NCI-H1105 treated with DMSO at 0.1 percent for 48 hours (cell line): ENCODE data around the gene OR2V2.
"Not testable (repeated sequence)": the region's sequence is repeated elsewhere in the genome, so short reads cannot be mapped to it uniquely, and the experiment has no call there.

Experiments used
- DNase-seq: peaks from one replicate; lab custom pipeline; 2025; lab: John Stamatoyannopoulos, UW

OR2V2 gene, protein sequence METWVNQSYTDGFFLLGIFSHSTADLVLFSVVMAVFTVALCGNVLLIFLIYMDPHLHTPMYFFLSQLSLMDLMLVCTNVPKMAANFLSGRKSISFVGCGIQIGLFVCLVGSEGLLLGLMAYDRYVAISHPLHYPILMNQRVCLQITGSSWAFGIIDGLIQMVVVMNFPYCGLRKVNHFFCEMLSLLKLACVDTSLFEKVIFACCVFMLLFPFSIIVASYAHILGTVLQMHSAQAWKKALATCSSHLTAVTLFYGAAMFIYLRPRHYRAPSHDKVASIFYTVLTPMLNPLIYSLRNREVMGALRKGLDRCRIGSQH

DNA sequence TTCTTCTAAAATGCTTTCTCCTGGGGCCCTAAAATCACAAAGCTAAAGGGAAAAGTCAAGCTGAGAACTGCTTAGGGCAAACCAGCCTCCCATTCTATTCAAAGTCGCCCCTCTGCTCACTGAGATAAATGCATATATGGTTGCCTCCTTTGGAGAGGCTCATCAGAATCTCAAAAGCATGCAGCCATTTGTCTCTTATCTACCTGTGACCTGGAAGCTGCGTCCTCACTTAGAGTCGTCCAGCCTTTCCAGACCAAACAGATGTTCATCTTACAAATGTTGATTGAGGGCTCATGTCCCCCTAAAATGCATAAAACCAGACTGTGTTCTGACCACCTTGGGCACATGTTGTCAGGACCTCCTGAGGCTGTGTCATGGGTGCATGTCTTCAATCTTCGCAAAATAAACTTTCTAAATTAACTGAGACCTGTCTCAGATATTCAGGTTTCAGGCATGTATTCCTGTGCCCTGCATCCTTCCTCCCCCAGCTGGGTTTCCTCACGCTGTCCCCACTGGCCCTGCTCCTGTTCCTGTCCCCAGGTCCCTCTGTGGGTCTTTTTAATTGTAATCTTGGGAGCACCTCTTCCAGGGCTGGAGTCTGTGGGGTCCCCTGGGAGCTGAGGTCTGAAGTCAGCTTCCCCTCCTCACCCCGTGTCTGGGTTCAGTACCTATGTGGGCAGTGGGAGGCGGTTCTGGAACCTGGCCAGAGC lies at the start of gene OR2V2:
Gene OR2V2 (plus strand): TSS at position 660 of the 710 bp plus-strand sequence. CDS start 7,357 bp downstream, outside the sequence.
- DNase-seq: not testable (repeated sequence)

GRCh38 chr5:181097759-181098491 lies 49.5 kb upstream of the OR2V2 start:
- not testable (repeated sequence) for DNase-seq

DNA sequence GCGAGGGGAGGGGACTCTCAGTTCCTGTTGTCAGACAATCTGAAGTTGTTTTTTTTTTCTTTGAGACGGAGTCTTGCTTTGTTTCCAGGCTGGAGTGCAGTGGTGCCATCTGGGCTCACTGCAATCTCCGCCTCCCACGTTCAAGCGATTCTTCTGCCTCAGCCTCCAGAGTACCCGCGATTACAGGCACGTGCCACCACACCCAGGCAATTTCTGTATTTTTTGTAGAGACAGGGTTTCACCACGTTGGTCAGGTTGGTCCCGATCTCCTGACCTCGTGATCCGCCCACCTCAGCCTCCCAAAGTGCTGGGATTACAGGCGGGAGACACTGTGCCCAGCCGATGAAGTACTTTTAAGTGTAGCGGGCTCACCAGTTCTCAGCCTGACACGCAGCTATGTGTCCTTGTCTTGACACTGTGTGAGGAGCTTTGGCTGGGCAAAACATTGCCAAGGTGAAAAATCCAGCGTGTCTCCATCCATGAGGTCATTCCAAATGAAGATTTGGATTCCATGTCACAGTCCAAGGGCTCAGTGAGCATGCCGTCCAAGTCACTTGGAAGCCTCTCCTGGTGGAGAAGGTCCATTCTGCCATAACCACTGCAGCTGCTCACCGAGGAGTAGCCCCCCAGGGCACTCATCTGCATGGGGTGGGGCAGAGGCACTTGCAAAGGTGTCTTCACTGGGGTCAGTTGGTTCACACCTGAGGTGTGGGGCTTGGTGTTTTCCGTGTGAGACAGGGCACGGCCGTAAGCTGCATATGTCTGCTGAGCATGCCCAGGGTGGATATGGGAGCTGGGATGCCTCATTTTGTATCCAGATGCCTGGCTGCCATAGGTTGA lies 48.4 kb upstream of the OR2V2 start:
- no peak for DNase-seq

DNA sequence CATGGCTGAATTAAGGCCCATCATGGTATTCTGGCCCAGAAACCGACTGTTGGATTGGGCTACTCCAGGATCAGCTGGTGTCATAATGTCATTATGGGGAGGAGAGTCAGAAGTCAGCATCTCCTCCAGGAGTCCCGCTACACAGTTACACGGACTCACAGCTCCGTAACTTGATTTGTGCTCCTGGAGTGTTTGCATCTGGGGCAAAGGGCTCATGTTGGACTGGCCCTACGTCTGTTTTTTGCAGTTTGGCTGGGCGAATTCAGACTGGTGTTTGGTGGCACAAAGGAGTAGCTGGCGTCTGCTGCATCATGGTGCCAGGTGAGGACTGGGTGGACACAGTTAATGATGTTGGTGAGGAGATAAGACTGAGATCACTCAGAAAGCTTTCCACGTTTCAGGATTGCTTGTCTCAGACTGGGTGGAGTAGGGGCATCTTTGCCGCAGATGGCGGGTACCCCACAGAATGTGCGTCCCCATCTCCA lies 47.7 kb upstream of the OR2V2 start:
- no peak for DNase-seq

DNA sequence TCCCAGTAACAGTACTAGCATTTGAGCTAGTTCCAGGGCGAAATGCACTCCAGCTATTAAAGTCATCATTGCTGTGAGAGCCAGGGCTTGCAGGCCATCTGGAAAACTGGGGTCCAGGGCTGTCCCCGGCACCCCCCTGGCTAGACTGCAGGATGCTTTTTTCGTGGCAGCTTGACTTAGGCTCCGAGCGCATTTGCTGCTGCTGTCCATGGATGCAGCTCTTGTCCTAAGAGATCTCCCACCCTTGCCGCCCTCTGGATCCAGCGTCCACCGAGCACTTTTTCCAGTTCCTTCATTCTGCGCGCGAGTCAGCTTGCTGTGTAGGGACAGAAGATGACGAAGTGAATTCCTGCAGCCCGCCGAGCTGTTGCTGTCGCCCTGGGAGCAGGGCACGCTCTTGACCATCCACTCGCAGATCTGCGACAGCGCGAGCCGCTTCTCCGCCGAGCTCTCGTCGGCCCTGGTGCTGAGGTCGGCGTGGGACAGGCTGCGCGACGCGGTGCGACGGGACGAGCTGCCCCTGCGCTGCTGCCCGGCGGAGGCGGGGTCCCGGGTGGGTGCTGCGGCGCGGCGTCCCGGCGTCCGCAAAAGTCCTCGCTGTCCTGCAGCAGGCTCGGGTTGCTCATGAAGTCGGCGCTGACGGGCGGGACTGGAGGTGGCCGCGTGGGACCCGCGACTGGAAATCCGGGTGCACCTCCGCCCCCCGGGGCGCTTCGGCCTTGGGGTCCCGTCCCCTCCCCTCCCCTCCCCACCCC lies 47.1 kb upstream of the OR2V2 start:
- DNase-seq: no peak

GRCh38 chr5:181101030-181101641 lies 46.2 kb upstream of the OR2V2 start:
- DNase-seq: not testable (repeated sequence)

- DNase-seq: not testable (repeated sequence)
Measured at GRCh38 chr5:181101930-181102674, 45.3 kb upstream of the OR2V2 start.

DNA sequence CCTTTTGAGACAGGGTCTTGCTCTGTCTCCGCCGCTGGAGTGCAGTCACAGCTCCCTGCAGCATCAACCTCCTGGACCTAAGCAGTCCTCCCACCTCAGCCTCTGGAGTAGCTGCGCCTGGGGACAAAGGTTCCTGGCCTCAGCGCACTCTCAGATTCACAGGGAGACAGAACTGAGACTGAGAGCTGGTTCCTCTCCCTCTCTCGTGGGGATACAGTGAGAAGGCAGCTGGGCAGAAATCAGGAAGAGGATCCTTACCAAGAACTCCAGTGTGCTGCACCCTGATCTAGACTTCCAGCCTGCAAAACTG lies 43.2 kb upstream of the OR2V2 start:
- DNase-seq: not testable (repeated sequence)

- DNase-seq: not testable (repeated sequence)
Measured at GRCh38 chr5:181104606-181105390, 42.6 kb upstream of the OR2V2 start.

GRCh38 chr5:181105391-181106025 lies 41.9 kb upstream of the OR2V2 start:
- DNase-seq: no peak

DNA sequence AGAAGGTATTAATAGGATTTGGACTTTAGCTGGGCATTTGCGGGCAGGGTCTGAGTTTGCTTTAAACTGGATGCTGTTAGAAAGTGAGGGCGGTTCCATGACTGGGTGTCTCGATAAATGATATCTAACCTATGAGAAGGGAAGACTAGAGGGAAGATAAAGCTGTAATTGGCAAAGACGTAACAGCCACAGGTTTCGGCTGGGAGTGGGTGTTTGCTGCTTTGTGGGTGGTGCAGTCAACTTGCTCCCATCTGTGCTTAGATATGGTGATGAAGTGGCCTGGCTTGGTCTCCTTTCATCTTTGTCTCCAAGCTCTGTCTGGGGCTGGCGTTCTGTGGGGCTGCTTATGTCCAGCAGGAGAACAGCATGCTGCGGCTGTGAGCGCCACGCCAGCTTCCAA lies 39.7 kb upstream of the OR2V2 start:
- DNase-seq: no peak

GRCh38 chr5:181108578-181109165 lies 38.7 kb upstream of the OR2V2 start:
- DNase-seq: no peak

DNA sequence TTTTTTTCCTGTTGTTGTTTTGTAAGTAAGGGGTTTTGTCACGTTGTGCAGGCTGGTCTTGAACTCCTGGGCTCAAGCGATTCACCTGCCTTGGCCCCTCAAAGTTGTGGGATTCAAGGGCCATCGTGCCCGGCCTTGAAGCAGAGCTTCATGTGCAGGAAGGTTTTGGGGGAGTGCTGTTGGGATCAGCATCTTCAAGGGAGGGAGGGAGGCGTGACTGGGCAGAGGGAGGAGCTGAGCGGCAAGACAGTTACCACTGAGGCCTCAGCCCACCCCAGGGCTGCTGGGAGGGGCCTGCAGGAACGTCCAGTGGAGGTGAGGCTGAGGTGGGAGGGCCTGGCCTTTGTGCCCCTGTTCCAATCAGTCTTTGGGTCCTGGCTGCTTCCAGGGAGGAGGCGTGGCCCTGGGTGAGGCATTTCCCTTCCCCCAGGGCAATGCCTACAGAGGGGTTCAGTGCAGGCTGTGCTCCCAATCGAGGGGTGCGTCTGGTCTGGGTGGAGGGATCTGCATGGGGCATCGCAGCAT lies 37.8 kb upstream of the OR2V2 start:
- DNase-seq: no peak

DNA sequence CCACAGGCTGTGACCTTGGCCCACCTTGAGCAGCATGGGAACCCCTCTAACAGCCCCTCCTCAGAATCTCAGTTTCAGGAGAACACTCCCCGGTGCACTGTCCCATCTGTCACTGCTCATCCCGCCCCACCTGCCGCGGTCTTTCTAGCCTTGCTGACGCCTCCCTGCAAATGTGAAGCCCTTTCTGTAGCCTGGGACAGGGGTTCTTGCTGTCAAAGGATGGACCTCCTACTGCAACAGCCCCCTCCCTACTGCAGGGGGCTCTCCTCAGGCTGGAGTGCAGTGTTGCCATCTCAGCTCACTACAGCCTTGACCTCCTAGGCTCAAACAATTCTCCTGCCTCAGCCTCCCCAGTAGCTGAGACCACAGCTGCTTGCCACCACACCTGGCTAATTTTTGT lies 36.4 kb upstream of the OR2V2 start:
- DNase-seq: no peak

DNA sequence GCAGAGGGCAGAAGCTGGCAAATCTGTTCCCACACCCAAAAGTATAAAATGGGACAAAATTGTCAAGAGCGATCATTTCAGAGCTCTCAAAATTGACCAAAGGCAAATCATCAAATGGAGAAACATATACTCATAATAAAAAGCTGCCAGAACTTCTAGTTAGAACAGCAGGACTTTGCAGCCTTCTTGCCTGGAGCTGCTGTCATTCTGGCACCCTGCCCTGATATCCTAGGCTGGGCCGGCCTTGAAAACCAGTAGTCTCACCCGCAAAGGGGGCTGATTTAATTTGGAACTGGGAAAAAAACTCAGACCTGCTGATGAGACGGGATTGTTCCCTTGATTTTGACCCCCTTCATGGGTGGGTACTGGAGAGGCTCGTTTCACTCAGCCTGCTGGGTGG lies 34.9 kb upstream of the OR2V2 start:
- no peak for DNase-seq

DNA sequence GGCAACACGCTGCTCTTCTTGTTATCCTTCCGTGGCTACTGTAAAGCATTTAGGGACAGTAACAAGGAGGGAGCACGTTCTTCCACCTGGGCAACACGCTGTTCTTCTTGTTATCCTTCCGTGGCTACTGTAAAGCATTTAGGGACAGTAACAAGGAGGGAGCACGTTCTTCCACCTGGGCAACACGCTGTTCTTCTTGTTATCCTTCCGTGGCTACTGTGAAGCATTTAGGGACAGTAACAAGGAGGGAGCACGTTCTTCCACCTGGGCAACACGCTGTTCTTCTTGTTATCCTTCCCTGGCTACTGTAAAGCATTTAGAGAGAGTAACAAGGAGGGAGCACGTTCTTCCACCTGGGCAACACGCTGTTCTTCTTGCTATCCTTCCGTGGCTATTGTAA lies 33.8 kb upstream of the OR2V2 start:
- DNase-seq: not testable (repeated sequence)

DNA sequence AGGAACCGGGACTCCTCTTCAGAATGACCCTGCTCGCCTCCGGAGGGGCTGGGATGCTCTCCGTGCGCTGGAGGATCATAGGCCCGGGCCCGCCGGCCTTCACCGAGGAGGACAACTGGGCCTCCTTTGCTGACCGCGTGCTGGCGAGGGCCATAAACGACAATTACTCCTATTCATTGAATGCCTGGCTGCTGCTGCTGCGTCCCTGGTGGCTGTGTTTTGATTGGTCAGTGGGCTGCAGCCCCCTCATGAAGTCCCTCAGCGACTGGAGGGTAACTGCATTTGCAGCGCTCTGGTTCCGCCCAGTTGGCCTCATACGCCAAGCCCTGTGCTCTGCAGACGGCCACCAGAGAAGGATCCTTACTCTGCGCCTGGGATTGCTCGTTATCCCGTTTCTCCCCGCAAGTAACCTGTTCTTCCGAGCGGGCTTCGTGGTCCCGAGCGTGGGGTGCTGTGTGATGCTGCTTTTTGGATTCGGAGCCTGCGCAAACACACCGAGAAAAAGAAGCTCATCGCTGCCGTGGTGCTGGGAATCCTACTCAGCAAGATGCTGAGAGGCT lies 33.0 kb upstream of the OR2V2 start:
- no peak for DNase-seq
